GM20431 (cell line): ENCODE results near the gene RHEBL1.

Experiments used
- in situ Hi-C: fragments of 300-500 bp; cut with MseI, MboI; formaldehyde crosslinking; loops from one replicate; pipeline ENCODE4 v1.15.0; 2020; ENCODE audit warnings: low sequenced_read_pairs; ENCODE audit not compliant: unreplicated experiment

Gene RHEBL1

DNA sequence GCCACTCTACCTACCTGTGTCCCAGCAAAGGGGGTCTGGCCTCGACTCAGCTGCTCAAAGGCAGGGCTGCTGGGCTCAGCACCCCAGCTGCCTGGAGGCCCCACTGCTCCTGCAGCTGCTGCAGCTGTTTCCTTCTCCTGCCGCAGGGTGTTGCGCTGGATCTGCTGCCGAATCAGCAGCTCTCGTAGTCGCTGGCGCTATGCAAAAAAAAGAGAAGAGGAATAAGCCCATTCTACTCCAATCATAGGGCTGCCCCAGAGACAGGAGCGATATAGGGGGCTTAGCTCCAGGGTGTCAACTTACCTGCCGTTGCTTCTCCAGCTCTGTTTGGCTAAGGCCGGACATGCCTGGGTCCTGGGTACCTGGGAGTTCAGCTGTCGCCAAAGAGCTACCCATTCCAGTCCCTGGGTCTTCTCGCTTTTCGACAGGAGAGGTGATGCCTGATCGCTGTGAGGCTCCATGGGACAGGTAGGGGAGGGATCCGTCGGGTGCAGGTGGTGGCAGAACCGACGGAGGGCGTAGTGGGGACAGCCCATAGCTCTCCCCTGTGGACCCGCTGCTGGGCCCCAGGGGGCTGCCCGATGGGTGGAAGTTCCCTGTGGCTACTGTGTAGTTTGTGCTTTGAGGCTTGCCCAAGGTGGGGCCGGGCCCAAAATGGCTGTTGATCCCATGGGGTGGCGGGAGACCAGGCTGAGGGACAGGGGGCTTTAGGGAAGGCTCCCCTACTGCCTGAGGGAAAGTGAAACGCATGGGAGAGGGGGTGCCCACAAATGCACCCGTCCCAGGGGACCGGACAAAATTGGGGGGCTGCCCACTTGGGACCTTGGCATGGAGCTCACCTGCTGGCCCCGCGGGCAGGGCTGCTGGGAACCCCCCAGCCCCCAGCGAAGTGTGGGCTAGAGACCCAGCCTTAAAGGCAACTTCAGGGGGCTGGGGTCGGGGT is 30.1 kb downstream of the RHEBL1 start:
- in situ Hi-C loops, result no loop called here

- in situ Hi-C loops, result no loop called here
Observed at GRCh38 chr12:49038291-49038955, 31.4 kb downstream of the RHEBL1 start.

DNA sequence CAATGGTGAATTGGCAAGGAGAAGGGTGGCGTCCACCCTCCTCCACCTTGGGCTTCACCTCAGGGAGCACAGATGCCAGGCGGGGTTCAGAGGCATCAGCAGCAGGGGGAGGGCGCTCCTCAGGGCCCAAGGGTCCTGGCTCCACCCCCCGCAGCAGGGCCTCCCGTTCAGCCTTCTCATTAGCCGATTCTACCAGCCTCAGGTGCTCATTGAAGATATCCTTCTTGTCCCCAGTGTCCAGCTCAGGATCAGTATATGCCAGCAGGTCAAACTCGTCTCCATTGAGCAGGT is 31.9 kb downstream of the RHEBL1 start:
- in situ Hi-C loops, result no loop called here

GRCh38 chr12:49037111-49037946 is 32.5 kb downstream of the RHEBL1 start:
- in situ Hi-C loops, result no loop called here

DNA sequence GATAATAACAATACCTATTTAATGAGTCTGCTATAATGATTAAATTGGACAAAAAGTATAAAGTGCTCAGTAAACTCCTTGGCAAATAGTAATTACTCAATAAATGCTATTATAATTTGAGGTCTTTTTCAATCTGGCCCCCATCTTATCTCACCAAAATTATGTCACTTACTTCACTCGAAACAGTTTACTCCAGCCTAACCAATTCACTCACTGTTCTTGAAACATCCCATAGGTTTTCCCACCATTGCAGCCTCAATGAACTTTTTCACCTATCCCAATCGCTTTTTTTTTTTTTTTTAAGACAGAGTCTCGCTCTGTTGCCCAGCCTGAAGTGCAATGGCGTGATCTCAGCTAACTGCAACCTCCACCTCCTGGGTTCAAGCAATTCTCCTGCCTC is 33.8 kb downstream of the RHEBL1 start:
- in situ Hi-C loops, result no loop called here

DNA sequence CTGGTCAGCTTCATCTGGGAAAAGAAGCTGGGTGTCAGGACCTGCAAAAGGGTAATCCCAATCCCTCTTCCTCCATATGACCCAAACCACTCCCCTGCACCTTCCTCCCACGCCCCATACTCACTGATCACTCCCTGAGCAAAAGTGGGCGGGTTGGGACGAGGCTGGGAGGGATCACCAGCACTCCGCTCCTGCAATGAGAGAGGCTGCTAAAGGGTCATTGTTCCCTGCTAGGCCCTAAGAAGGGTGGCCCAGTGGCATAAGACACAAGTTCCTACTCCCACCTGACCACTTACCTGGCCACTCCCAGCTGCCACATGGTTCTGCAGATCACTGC is 35.5 kb downstream of the RHEBL1 start:
- in situ Hi-C loops, result no loop called here

DNA sequence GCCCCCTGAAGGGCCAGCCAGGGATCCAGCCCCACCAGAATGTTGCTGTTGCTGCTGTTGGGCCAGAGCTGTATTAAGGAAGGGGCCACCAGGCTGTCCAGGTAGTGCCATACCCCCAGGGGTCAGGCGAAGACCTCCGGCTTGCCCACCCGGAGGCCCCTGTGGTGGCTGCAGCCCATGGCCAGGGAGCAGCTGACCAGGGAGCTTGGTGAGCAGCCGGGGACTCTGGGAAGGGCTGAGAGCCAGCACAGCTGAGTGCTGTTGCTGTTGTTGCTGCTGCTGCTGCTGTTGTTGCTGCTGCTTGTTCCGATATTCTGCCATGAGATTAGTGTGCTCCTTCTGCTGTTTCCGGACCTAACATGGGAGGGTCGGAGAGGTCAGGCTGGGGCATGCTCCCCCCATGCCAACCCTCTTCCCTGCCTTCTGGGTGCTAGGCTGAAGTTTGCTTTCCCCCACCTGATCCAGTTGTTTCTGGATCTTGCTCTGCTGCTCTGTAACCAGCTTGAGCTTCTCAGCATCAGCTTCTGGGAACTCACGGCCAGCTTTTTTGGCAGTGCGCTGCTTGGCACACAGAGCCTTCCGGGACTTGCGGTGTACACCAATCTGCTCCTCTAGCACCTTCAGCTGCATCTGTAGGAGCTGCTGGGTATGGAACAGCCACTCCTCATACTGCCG is 36.0 kb downstream of the RHEBL1 start:
- in situ Hi-C loops, result no loop called here

- in situ Hi-C loops, result no loop called here
Observed at GRCh38 chr12:49032679-49033447, 36.9 kb downstream of the RHEBL1 start.

DNA sequence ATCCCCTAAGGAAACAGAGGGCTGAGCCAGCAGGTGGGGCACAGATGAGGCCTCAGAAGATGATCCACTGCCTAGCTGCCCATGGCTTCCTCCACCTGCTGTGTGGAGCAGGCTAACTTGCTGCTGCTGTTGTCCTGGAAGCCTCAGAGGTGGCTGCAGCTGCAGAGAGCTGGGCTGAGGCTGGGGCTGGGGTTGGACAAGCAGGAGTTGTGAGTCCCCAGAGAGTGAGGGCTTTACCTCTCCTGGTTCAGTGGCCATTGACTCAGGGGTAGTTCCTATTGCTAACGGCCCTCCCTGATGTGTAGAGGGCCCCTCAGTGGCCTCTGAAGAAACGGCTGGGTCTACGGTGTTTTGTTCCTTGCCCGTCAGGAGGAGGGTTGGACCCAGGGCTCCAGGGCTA is 37.5 kb downstream of the RHEBL1 start:
- in situ Hi-C loops, result no loop called here

DNA sequence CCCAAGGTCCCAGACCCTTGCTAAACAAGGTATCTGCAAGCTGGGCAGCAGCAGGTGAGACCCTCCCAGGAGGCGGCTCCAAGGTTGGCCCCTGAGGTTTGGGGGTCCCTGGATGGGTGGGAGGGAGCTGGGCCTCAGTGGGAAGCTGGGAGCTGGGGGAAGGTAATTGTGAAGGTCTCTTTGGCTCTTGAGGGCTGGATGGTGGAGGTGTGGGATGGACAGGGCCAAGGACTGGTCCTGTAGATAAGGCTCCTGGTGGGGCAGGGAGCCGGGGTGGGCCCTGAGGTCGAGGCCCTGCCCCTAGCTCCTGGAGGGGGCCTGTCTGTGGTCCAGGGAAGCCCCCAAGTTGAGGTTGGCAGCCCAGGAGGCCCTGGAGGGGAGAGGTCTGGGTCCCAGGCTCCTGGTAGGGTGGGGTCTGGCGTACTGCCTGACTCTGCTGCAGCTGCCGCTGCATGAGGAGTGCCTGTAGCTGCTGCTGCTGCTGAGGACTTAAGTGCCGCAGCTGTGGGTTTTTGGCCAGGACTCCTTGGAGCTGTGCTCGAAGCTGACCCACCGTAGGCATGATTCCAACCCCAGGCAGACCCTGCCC is 38.1 kb downstream of the RHEBL1 start:
- in situ Hi-C loops, result no loop called here

DNA sequence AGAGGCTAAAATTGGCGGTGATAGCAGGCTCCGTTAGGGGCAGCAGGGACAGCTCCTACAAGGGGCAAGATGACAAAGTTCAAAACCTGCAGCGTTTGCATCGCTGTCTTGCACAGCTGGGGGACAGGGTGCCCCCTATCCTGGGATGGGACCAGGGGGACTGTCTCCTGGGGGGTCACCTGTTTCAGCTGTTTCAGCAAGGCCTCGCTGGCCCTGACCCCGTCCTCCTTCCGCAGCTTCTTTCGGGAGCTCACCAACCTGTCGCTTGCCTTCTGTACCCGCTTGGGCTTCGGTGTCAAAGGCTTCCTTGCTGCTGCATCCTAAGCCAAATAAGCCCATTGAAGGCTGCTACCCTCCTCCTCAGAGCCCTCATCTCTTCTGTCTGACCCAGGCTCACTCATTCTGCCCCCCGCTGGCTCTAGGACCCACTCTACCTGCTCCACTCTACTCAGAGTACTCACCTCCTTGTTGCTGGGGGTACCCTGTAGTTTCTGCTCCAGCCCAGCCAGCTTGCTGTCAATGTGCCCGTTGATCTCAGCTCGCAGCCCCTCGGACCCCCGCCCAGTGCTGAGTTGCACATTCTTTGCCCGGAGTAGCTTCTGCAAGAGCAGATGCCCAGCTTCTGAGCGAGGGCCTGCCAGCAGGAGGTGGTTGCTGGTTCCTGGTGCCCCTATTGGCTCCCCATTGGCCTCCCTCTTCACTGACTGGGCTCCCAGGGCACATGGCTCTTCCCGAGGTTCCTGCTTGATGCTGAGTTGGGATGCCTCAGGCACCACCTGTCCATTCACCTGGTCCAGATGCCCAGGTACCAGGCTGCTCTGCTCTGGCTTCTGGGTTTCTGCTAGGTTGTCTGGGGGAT is 38.8 kb downstream of the RHEBL1 start:
- in situ Hi-C loops, result no loop called here

- in situ Hi-C loops, result no loop called here
Observed at GRCh38 chr12:49030119-49030518, 39.7 kb downstream of the RHEBL1 start.

DNA sequence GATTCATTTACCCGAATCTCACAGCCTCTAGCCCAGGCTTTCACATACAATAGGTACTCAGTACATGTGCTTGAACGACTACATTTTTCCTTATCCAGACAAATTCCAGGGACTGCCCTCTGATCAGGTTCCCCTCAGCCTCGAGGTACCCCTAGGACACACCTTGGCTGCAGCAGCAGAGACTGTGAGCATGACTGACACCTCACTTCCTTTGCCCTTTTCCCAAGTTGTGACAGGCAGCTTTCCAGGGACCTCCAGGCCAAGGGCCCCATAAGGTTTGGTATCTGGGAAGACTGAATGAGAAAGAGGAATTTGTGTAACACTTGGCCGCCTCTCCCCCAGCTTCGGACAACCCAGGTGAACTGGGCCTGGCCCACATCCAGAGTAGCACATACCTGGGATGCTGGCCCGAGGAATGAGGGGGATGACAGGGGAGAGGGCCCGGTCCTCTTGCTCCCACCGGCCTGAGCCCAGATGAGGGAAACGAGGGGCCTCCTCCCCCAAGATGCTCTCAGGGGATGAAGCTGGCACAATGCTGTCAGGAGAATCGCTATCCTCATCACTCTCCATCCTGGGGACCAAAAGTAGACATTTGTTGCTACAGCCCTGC is 41.0 kb downstream of the RHEBL1 start:
- in situ Hi-C loops, result no loop called here

DNA sequence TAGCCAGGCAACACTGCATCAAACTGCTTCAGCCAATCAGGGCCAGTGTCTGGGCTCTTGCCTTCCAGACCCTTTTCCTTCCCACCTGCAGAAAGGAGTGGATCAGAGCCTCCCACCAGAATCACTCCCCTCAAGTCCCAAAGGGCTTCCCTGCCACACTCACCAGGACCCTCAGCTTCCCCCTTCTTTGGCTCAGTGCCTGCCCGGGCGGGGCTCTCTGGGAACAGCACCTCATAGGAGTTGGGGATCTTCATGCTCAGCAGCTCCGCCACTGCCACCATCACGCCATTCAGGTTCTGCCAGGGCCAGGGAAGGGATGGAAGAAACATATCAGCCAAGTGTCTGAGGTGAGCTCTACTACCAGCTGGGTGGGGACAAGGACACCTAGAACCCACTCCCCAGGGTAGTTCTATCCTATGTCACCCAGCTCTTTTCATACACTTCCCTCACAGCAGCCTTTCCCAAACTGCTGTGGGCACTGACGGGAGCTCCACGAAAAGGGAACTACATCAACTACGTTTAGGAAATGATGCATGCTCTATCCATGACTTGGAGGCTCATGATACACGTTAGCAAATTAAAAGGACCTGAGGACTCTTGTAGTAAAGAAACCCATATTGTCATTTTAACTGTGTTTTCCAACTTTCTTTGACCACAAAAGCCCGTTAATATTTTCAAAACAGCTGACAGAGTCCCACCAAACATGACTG is 41.8 kb downstream of the RHEBL1 start:
- in situ Hi-C loops, result no loop called here

DNA sequence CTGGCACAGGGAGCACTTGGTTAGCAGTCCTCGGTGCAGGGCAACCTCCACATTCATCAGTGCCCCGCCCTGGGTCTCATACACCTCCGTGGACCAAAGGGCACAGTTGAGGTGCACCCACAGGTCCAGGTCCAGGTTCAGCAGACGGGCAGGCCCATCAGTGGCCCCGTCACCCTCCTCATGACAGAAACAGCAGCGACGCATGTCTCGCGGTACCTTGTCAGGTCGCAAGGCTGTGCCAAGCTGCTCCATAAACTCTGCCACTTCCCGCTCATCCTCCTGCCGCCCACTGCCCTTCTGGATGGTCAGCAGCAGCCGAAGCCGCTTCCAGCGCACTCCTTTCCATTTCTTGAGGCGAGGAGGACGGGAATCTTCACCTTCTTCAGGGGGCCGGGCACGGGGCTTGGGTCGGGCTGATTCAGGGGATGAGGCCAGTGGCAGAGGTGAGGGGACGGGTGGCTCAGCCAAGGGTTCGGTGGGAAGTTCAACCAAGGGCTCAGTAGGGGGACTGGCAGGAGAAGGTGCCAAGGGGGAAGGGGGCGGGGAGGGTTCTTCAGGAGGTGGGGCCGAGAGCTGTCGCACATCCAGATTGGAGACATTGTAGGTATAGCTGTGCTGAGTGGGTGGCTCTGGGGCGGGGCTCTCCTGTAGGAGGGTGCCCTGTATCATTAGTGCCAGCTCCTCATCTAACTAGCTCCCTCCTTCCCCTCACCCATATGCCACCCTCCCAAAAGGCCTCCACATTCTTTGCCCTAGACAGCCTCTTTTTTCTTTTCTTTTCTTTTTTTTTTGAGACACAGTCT is 42.9 kb downstream of the RHEBL1 start:
- in situ Hi-C loops, result no loop called here

GRCh38 chr12:49026101-49026500 is 43.7 kb downstream of the RHEBL1 start:
- in situ Hi-C loops, result no loop called here

GRCh38 chr12:49025463-49025862 is 44.3 kb downstream of the RHEBL1 start:
- in situ Hi-C loops, result no loop called here
